Mesothelial cell of epicardium (in vitro differentiated cells): ENCODE results near the gene MAP2K2. TPM values are rescaled to one million over a fixed set of nuclear protein-coding genes. Genes with fewer than 3 reads are reported as not detected.

Experiments
- DNase-seq, 2 experiments: peaks; one replicate each; pipeline ENCODE4 v3.0.0; 2021; ENCODE audit warnings: low spot score in 2 of 2; ENCODE audit not compliant: unreplicated experiment in 2 of 2
- H3K27ac Mint-ChIP-seq: 2 replicates; pipeline ENCODE4 v1.8.0; 2021; ENCODE audit warnings: mixed read lengths
- H3K27me3 Mint-ChIP-seq: 2 replicates; pipeline ENCODE4 v1.8.0; 2021; ENCODE audit warnings: low read depth, mixed read lengths
- H3K36me3 Mint-ChIP-seq: 2 replicates; pipeline ENCODE4 v1.8.0; 2021; ENCODE audit warnings: mixed read lengths
- H3K4me1 Mint-ChIP-seq: 2 replicates; pipeline ENCODE4 v1.8.0; 2021; ENCODE audit warnings: mixed read lengths
- H3K4me3 Mint-ChIP-seq: 2 replicates; pipeline ENCODE4 v1.8.0; 2021; ENCODE audit warnings: mild to moderate bottlenecking, moderate library complexity, mixed read lengths
- H3K9me3 Mint-ChIP-seq: 2 replicates; pipeline ENCODE4 v1.8.0; 2021; ENCODE audit warnings: mixed read lengths
- total RNA-seq: library from RNA; stranded (reverse); gene quantifications from 3 replicates; pipeline ENCODE4 v1.2.1, GENCODE V29; 2021
- TF ChIP-seq, protein P1 (sequence below): fragments of 200-600 bp; sonication (generic); IDR thresholded peaks from one replicate; pipeline ENCODE4 v1.5.0; 2021; ENCODE audit warnings: antibody characterized with exemption; ENCODE audit not compliant: unreplicated experiment

MAP2K2 gene
- total RNA-seq, 1 donor from 2014 or later = 152 TPM

DNA sequence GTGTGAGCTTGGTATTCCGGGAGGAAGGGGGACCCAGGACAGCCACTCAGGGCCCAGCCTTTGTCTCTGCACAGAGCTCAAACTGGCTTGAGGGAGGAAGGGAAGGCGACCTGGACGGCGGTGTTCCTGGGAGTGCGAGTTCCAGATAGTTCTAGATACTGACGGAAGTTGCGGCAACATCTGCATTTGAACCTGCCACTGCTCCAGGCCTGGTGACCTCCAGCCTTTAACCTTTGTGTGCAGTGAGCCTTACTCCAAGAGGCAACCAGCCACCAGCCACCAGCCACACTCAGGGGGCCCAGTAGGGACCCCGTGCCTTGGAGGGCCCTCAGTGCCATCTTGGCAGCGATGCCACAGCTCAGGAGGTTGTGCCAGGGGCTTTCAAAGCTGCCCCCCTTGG is 41.8 kb downstream of the MAP2K2 start:
- H3K4me3 Mint-ChIP-seq = no peak overlapping the region
- no peaks in the 10 kb centered on the region for H3K27me3 Mint-ChIP-seq
- H3K9me3 Mint-ChIP-seq = no peaks in the 10 kb centered on the region
- no peak overlapping the region for H3K27ac Mint-ChIP-seq
- H3K4me1 Mint-ChIP-seq = peaks cover 25% of the 10 kb centered on the region
- TF ChIP-seq, protein P1, sequence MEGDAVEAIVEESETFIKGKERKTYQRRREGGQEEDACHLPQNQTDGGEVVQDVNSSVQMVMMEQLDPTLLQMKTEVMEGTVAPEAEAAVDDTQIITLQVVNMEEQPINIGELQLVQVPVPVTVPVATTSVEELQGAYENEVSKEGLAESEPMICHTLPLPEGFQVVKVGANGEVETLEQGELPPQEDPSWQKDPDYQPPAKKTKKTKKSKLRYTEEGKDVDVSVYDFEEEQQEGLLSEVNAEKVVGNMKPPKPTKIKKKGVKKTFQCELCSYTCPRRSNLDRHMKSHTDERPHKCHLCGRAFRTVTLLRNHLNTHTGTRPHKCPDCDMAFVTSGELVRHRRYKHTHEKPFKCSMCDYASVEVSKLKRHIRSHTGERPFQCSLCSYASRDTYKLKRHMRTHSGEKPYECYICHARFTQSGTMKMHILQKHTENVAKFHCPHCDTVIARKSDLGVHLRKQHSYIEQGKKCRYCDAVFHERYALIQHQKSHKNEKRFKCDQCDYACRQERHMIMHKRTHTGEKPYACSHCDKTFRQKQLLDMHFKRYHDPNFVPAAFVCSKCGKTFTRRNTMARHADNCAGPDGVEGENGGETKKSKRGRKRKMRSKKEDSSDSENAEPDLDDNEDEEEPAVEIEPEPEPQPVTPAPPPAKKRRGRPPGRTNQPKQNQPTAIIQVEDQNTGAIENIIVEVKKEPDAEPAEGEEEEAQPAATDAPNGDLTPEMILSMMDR = no peak
- no peaks in the 10 kb centered on the region for H3K36me3 Mint-ChIP-seq
- no peak for DNase-seq

DNA sequence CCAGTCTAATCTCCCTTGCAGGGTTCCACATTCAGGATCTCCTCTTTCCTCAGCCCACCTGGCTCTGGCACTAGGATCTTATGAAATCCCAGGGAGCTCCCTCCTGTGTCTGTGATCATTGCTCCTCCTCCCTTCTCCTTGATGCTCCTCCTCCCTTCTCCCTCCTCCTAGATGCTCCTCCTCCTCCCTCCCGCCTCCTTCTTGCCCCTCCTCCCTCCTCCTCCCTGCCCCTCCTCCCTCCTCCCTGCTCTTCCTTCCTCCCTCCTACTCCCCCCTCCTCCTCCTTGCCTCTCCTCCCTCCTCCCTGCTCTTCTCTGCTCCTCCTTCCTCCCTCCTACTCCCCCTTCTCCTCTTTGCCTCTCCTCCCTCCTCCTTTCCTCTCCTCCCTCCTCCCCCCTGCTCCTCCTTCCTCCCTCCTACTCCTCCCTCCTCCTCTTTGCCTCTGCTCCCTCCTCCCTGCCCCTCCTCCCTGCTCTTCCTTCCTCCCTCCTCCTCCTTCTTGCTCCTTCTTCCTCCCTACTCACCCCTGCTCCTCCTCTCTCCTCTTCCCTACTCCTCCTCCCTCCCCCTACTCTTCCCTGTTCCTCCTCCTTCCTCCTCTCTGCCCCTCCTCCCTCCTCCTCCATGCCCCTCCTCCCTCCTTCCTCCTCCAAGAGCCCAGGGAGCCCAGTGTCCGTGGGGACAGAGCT is 42.3 kb downstream of the MAP2K2 start:
- no peak overlapping the region for H3K27ac Mint-ChIP-seq
- H3K4me3 Mint-ChIP-seq = no peak overlapping the region
- H3K36me3 Mint-ChIP-seq = no peaks in the 10 kb centered on the region
- H3K9me3 Mint-ChIP-seq = no peaks in the 10 kb centered on the region
- TF ChIP-seq, protein P1 = no peak
- H3K27me3 Mint-ChIP-seq = no peaks in the 10 kb centered on the region
- H3K4me1 Mint-ChIP-seq = peaks cover 24% of the 10 kb centered on the region
- no peak for DNase-seq

DNA sequence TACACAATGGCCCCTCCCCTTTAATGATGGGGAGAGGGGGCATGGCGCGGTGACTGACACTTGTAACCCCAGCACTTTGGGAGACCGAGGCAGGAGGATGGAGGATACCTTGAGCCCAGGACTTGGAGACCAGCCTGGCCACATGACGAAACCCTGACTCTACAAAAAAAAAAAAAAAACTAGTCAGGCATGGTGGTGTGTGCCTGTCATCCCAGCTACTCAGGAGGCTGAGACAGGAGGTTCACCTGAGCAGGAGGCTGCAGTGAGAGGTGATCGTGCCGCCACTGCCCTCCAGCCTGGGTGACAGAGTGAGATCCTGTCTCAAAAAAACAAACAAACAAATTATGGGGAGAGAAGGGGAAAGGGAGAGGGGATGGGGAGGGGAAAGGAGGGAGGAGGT is 43.4 kb downstream of the MAP2K2 start:
- Mint-ChIP-seq H3K4me1 (peaks cover 20% of the 10 kb centered on the region), H3K27ac (no peak overlapping the region), H3K9me3 (no peaks in the 10 kb centered on the region), H3K4me3 (no peak overlapping the region), H3K36me3 (no peaks in the 10 kb centered on the region), H3K27me3 (no peaks in the 10 kb centered on the region)
- TF ChIP-seq, protein P1 = no peak
- no peak for DNase-seq

DNA sequence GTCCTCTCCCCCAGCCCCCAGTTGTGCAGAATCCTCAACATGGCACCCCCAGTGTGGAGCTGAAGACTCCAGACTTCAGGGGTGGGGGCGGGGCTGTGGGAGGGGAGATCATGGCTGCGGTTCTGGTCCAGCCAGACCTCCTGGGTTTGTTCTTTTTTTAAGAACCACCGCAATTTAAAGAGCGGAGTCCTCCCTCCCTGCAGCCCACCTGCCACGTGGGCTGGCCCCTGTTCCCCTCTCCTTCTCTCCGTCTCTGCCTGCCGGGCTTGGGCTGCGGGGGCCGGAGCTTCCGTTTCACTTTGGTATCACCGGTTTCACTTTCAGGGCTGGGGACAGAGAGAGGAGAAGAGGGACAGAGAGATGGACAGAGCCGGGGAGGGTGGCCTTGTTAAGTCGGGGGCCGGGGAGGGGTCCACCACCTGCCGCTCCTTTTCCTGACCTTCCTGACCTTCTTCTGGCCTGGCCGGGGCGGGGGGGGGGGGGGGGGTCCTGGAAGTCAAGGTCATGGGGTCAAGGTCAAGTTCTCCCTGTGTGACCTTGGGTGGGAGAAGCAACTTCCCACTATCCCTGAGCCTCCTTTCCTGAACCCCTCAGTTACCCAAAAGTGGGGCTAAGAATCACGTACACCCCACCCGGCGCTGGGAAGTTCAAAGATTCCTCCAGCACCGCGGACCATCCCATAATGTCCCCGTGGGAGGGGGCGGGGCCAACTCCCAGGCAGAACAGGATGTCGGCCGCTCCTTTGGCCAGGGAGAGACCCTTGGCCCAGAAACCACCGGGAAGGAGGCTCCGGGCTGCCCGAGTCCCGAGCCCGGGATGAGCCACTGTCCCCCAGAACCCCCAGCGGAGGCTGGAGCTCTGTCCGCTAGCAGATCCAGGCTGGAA is 45.9 kb downstream of the MAP2K2 start:
- no peak for DNase-seq
- TF ChIP-seq, protein P1 = no peak
- no peaks in the 10 kb centered on the region for H3K36me3 Mint-ChIP-seq
- no peak overlapping the region for H3K27ac Mint-ChIP-seq
- peak overlapping the region; percentile 53 for H3K4me3 Mint-ChIP-seq
- no peaks in the 10 kb centered on the region for H3K27me3 Mint-ChIP-seq
- H3K4me1 Mint-ChIP-seq = peaks cover 6% of the 10 kb centered on the region
- H3K9me3 Mint-ChIP-seq = no peaks in the 10 kb centered on the region

DNA sequence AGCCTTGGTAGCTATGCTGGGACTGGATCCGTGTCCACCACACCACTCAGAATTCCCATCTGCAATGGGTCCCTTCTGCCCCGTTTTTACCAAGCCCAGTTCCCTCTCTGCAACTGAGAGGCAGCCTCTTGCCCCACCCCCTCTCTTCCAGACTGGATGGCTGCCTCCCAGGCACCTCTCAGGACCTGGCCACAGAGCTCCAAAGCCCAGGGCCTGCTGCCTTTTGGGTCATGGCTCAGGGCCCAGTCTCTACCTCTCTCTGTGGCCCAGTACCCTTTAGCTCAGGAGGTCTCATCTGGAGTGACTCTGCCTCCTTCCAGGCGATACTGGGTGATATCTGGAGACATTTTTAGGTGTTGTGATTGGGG is 46.9 kb downstream of the MAP2K2 start:
- no peak for DNase-seq
- Mint-ChIP-seq H3K36me3 (no peaks in the 10 kb centered on the region), H3K27ac (no peak overlapping the region)

More for the DNA sequence above, 46.9 kb downstream of the MAP2K2 start:
- Mint-ChIP-seq H3K9me3 (no peaks in the 10 kb centered on the region), H3K27me3 (no peaks in the 10 kb centered on the region), H3K4me1 (peaks cover 3% of the 10 kb centered on the region), H3K4me3 (no peak overlapping the region)
- TF ChIP-seq, protein P1 = no peak
